Fibroblast of skin of left quadriceps (primary cell): ENCODE data around the gene NCSTN.

ENCODE experiments used
- DNase-seq, 2 experiments: peaks; one replicate each; pipeline ENCODE4 v3.0.0-alpha.2; 2013; ENCODE audit warnings: low read depth in 2 of 2

NCSTN gene

DNA sequence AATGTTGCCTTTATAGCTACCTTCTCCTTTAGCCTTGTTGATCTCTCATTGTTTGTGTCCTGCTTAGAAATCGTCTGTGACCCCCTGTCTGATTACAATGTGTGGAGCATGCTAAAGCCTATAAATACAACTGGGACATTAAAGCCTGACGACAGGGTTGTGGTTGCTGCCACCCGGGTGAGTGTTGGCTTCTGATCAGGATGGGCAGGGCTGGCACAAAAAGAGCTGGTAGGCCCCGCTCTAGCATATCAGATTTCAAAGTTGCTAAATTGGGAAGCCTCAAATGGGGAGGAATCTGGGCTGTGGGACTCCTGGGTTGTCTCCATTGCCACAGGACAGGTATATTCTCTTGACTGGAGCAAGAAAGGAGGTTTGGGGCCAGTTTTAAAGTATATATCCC, 8.4 kb downstream of the NCSTN start:
- DNase-seq: no peak

DNA sequence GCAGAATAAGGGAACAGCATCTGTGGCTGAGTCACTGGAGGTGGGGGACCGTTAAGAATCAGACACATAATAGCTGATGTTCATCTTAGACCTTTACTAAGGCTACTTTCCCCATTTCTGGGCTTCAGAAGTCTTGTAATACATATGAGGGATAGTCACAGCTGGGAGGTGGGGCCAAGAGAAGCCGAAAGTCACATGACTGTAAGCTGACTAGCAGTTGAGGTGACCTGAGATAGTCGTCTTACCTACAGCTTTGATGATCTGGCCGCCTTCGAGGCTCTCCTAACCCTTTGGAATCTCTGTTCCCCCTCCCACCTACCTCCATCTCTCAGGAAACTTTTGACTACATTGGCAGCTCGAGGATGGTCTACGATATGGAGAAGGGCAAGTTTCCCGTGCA, 9.4 kb downstream of the NCSTN start:
- no peak for DNase-seq

DNA sequence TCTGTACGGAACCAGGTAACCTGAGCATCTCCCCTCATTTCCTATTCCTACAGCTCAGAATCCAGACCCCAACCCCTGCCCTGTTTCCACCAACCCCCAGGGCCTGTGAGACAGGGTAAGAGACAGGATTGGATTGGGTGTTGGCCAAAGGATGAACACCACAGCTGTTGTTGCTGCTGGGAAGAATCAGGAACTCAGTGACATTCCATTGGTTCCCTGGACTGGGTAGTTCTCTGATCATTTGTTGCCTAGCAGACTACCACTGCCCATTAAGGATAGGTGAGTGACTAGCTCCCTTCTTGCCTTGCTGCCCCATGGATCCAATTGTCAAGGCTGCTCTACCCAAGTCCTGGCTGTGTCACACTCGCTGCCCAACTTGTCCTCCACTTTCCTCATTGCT, 10.0 kb downstream of the NCSTN start:
- DNase-seq: no peak

DNA sequence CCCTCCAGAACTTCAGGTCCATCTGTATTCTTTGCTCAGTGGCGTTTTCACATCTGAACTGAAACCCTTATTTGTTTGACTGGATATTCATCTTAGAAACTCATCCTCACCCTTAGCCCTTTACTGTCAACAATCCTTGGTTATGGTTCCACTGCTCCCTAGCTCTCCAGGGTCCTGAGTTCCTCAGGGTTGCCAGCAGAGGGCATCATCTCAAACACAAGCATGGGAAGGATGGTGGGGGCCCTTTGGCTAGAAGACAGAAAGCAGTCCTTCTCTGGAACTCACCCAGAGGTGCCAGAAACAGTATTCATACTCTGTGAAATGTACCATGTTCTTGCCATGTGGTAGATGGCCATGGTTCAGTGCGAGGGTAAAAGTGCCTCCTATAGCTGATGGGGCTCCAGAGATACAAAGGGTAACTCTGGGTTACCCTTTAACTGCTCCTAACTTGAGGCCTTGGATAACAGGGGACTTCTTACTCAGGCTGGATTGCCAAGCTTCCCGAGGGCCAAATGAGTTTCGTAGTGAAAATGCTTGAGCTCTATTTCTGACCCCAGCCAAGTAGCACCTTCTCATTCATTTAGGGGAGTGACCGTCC, 11.3 kb downstream of the NCSTN start:
- DNase-seq: no peak

DNA sequence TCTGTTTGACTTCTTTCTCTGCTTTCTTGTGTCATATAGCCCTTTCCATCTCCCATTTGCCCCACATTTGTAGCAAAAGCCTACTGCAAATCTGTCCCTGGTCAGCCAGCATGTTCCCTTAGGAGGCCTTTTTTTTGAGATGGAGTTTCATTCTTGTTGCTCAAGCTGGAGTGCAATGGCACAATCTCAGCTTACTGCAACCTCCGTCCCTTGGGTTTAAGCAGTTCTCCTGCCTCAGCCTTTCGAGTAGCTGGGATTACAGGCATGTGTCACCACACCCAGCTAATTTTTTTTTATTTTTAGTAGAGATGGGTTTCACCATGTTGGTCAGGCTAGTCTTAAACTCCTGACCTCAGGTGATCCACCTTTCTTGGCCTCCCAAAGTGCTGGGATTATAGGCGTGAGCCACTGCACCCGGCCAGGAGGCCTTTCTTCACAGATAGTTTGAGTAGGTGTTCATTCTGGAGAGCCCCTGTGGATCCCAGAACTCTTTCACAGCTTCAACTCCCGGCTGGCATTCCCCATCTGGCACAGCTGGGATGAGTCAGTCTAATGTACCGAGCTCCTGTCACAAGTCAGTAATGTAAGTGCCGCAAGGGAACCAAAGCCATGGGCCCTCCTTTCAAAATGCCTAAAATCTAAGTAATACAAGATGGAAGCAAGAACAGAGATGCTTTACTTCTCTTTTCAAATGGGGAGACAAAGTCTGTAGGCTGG, 14.3 kb downstream of the NCSTN start:
- no peak for DNase-seq

DNA sequence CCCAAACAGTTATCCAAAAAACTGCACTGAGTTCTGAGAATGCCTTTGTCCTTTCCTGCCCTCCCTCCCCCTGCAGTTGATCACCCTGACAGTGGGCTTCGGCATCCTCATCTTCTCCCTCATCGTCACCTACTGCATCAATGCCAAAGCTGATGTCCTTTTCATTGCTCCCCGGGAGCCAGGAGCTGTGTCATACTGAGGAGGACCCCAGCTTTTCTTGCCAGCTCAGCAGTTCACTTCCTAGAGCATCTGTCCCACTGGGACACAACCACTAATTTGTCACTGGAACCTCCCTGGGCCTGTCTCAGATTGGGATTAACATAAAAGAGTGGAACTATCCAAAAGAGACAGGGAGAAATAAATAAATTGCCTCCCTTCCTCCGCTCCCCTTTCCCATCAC, 14.9 kb downstream of the NCSTN start:
- DNase-seq: no peak

DNA sequence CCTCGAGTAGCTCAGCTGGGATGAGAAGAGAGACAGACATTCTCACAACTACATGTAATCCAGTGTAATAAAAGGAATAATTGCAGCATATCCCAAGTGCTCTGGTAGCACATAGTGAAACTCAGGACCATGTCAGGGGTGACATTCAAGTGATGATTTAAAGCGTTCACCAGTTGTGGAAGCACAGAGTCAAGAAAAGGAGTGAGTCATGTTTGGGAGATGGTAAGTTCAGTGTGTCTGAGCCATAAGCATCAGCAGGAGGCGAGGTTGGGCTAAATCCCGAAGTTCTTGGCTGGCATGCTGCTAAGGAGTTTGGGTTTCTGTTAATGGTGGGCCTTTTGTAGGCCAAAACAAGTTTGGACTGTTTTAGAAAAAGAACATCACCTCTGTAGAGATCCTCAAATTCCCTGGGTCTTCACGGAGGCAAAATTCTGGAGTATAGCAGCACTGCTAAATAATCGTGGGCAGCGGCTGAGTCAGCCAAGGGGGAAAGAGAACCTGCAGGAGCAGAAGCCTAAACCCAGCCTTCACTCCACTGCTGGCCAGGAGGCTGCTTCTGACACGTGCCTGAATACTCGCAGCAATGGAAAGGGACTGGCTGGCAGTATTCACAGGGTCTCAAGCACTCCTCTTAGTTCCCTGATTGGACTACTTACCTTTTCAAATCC, 16.5 kb downstream of the NCSTN start:
- DNase-seq: no peak

DNA sequence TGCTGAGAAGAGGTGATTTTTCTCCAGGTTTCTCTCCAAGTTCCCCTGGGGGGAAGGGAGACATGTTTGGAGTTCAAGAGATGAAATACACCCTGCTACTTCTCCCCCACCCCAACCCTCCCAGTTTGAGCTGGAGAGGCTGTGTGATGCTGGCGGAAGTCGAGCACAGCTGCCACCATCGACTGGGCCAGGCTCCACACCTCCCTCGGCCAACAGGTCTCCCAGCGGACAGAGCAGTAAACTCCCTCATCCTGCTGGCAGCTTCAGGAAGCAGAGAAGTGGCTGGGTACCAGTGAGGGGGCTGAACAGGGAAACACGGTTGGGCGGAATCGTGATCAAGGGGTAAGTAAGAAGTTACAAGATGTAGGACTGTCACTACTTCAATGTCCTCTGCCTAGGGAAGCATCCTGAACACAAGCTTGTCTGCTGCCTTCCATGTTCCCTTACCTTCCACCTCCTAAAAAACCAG, 17.1 kb downstream of the NCSTN start:
- no peak for DNase-seq

DNA sequence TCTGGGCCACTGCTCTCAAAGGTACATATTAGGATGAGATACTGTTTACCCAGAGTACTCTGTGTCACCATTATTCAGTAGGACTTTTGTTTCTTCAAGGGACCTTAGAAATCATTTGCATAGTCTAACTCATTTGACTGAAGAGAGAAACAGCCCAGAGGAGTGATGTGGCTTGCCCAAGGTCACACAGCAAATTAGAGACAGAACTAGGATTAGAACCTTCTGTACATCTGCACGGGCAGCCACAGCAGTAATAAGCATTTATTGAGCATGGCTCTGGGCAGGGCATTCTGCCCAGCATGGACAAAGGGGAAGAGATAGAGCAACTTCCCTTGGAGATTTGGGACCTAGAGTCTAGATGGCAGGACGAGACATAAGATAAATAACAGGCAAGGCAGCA, 18.0 kb downstream of the NCSTN start:
- no peak for DNase-seq

DNA sequence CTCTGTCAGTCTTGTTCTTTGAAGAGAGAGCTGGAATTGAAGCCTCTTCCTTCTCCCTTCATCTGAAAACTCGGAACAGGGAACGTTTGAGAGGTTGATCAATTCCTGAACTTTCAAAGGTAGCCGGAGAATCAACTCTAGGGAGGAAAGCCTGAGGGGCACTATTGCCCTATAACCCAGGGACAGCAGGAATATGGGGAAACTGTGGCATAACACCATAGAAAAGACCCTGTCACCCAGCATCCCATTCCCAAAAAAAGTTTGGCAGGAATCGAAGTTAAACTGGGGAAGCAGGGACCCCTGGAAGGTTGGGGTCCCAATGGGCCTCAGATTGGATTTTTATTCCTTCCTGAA, 18.6 kb downstream of the NCSTN start:
- DNase-seq: no peak

DNA sequence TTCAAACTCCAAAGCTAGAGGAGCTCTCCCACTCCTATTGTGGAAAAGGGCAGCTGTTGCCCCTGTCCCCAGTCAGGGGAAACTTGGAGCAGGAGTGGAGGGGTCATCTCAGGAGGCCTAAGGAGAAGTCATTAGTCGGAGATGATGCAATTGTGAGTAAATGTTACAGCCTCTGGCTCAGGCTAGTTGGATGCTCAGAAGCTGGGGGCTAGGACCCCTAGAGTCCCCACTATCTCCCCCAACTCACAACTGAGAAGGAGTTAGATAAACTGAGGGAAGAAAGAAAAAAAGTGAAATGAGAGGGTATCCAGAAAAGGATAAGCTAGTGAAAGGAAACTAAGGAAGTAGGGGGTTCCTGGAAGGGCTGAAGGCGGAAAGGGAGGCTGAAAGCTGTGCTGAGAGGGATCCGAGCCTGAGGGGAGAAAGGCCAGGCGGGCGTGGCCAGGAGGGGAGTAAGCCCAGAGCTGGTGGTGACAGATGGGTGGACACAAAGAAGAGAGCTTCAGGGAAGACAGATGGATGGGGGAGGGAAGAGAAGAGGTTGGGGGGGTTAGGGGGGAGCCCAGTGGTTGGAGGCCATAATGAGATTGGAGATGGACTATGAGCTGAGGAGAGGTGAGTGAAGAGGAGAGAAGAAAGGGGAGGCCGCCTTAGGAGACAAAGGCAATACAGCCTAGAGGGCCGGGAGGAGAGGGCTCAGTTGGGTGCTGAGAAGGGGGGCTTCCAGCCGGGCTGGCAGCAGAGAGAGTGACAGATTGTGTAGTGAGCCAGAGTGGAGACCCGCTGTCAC, 19.2 kb downstream of the NCSTN start:
- DNase-seq: no peak

DNA sequence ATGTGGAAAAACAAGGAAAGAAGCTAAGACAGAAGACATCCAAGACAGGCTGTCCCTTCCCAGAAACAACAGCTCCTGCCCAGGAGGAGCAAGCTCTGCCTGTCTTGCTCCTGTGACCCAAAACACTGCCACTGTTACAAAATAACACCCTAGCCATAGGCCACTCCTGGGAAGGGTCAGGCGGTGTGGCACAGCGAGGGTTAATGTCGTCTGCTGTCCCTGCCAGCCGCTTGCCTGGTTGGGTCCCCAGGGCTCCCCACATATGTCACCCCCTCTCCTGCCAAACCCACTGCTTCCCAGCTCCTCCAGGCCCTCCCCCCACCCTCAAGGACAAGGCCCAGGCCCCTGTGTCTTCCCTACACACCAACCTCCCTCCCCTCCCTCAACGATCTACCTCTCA, 19.8 kb downstream of the NCSTN start:
- no peak for DNase-seq

DNA sequence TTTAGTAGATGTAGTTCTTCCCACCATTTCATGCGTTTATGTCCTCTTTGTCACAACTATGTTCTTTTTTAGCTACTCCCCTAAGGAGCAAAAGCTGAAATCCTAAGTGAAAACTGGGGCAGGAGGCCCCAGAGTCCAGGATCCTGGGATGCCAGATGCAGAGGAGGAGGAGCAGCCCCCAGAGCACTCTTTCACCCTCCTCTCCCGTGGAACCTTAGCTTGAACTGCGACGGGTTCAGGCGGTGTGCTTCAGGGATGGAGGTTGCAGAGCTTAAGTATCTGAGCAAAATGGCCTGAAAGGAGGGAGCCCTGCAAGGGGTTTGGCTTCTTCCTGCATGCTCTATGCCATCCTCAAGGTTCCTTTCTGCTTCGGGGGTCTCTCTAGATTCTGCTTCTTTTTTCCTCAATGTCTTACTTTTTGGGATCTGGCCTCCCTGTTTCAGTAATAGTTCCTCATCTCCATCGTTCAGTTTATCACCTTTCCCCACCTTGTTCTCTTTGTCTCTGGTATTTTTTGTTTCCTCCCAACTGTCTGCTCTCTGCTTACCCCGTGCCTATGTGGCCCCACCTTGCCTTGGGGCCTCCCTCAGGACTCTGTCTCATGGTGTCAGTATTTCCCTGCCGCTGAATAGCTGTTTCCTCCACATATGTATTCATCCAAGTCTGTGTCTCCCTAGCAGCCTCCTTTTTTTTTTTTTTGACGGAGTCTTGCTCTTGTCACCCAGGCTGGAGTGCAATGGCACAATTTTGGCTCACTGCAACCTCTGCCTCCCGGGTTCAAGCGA, 21.0 kb downstream of the NCSTN start:
- no peak for DNase-seq

DNA sequence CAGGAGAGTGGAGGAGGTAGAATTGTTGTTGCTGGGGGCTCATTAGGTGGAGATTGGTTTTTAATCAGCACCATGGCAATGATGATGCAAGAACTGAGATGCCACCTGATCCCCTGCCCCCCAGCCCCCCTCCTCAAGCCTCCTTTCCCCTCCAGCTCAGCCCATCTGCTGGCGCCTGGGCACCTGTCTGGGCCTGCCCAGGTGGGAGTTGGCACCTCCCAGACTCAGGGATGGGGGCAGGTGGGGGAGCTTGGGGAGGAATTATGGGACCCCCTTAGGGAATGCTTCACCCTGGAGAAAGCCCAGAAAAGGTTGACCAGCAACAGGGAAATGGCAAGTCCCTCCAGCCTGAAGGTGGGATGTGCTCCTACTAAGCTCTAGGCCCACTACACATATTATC, 22.1 kb downstream of the NCSTN start:
- DNase-seq: no peak

DNA sequence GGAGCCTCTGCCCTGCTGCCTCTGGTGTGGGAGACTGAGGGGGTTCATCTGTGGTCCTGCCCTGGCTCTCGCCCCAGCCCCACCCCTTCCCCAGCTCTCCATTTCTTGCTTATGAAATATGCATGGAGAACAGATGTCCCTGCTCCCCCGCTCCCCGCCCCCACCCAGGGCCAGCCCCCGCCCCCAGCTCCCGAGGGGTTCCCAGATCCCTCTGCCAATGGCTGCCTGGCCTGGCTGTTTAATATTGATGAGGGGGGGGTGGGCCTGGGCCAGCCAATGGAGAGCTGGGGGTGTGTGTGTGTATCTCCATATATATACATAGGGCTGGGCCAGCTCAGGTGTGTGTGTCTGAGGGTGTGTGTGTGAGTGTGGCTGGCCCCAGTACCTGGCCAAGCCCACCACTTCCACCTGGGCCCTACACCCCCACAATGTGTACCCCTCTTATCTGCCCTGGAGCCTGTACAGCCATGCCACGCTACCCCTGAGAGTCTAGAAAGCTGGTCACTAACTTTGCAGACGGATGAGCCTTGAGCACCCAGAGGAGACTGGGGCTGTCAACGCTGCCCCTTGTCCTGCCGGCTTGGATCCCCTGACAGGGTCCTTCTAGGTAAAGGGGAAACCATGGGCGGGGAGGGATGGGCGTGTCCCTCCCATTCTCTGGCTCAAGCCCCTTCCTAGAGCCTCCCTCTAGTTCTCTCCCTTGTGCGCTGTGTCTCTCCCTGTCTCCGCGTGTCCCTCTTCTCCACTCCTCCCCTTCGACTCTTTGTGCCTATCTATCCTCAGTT, 23.7 kb downstream of the NCSTN start, which contains the start of gene NHLH1:
Gene NHLH1 (plus strand): TSS at position 341 of the 785 bp plus-strand sequence. CDS start 3,661 bp downstream, outside the sequence.
- DNase-seq: no peak

DNA sequence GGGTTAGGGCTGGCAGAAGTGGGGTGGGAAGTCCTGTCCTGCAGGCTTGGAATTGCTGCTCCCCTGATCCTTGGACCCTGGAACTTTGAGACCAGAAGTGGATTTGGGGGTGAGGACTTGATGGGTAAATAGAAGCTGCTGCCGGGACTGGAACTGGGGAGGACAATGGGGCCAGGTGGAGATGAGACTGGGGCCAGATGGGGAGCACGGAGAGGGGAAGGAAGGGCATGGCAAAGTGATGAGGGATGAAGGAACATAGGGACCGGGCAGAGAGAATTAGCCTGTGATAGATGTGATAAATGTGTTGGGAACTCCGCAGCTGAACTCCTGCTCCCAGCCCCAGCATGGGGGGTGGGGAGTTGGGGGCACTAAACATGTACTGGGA, 24.3 kb downstream of the NCSTN start:
- no peak for DNase-seq

DNA sequence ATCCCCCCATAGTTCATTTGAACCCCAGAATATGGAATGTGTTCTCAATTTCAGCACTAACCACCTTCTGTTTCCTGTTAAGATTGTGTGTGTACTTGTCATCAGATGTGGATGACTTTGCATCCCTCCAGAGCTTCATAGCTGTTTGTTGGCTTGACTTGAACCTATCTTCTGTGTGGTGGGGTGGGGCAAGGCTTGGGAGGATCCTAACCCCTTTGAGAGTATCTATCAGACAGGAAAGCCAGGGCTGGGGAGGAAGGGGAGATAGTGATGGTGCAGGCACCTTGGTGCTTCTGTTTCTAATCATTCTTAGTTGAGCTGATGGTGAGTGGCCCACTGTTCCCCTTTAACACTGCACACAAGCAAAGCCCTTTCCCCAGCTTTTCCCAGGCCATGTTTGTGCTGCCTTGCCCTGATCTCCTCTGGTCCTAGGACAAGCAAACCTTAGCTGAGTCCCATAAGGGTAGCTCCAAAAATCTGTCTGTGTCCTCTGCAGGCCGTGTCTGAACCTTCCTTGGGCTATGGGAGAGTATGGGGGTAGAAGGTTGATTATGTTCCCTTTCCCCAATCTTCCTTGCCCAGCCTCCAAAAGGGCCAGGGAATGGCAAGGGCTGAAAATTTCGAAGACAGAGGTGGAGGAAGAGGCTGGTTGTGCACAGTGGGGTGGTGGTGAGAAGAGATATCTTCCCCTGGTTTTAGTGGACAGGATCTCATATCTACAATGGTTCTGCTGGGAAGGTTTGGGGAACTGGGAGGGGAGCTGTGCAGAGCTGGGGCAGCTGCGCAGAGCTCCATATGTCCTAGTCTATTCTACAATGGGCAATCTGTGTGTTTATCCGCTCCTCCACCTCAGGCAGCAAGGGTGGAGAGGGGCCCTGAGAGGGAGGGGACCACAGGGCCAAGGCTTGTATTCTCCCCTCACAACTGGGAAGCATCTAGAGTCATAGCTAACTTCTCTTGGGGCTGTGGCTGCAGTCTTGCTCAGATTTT, 25.0 kb downstream of the NCSTN start:
- no peak for DNase-seq

DNA sequence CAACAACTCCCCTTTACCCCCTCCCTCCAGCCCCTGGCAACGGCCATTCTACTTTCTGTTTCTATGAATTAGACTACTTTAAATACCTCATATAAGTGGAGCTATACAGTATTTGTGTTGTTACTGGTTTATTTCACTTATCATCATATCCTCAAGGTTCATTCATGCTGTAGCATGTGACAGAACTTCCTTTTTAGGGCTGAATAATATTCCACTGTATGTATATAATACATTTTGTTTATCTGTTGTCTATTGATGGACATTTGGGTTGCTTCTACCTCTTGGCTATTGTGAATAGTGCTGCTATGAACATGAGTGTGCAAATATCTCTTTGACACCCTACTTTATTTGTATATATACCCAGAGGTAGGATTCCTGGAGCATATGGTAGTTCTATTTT, 25.9 kb downstream of the NCSTN start:
- DNase-seq: no peak

DNA sequence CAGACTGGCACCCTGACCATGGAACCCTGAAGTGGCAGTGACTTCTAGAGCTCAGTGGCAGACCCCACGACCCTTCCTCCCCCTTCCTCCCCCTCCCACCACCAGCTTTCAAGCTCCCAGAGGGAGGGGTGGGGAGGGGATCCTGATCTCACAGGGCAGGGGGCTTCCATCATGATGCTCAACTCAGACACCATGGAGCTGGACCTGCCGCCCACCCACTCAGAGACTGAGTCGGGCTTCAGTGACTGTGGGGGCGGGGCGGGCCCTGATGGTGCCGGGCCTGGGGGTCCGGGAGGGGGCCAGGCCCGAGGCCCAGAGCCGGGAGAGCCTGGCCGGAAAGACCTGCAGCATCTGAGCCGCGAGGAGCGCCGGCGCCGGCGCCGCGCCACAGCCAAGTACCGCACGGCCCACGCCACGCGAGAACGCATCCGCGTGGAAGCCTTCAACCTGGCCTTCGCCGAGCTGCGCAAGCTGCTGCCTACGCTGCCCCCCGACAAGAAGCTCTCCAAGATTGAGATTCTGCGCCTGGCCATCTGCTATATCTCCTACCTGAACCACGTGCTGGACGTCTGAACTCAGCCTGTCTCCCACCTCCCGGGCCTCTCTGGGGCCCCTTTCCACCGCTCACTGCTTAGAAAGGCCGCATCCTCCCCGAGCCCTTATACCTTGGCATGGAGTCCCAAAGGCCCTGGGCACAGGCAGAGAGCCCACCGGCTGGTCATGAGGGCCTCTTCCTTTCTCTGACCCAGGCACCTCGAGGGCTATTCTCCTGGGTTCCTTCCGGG, 27.6 kb downstream of the NCSTN start:
- DNase-seq: no peak
